Prostate gland (tissue), 2 donors: ENCODE results near the gene VWA1. TPM values are rescaled to one million over a fixed set of nuclear protein-coding genes. Genes with fewer than 3 reads are reported as not detected.

Experiments
- DNase-seq: peaks from one replicate; pipeline ENCODE4 v3.0.0-alpha.2; 2019; ENCODE audit warnings: low spot score
- H3K27ac ChIP-seq, 2 donors: fragments of 200-600 bp; sonication (generic); 2 replicates each; pipeline ENCODE4 v1.5.1; 2017 to 2019
- H3K27me3 ChIP-seq: fragments of 200-600 bp; sonication (generic); replicated peaks from 2 replicates; pipeline ENCODE4 v1.5.1; 2019; ENCODE audit not compliant: insufficient read depth
- H3K36me3 ChIP-seq, 2 donors: fragments of 200-600 bp; sonication (generic); 1 replicate in 1 of 2; 2 replicates in 1 of 2; pipeline versions ENCODE4 v1.5.1 to v1.8.1; 2017 to 2019
- H3K4me1 ChIP-seq: fragments of 200-600 bp; sonication (generic); replicated peaks from 2 replicates; pipeline ENCODE4 v1.5.1; 2019
- H3K4me3 ChIP-seq, 2 donors: fragments of 200-600 bp; sonication (generic); 2 replicates each; pipeline ENCODE4 v1.5.1; 2017 to 2019
- H3K9me3 ChIP-seq: fragments of 200-600 bp; sonication (generic); 2 replicates; pipeline ENCODE4 v1.5.1; 2017
- CTCF ChIP-seq, 4 experiments: fragments of 200-600 bp in 2 of 4; fragments of 450-650 bp in 2 of 4; sonication (generic) in 2 of 4; IDR thresholded peaks; 1 replicate in 3 of 4; 2 replicates in 1 of 4; pipeline ENCODE4 v1.5.1; 2016 to 2019; ENCODE audit warnings: antibody characterized with exemption in 4 of 4, mild to moderate bottlenecking in 2 of 4, moderate library complexity in 2 of 4
- POLR2A ChIP-seq: fragments of 450-650 bp; IDR thresholded peaks from one replicate; pipeline ENCODE4 v1.6.1; 2016; ENCODE audit warnings: antibody characterized with exemption, mild to moderate bottlenecking
- POLR2AphosphoS5 ChIP-seq: sonication (generic); formaldehyde crosslinking; IDR thresholded peaks from one replicate; pipeline ENCODE4 v1.6.1; 2017; ENCODE audit warnings: antibody characterized with exemption
- WGBS: methylation state at CpG from one replicate; pipeline ENCODE4 v1.1.5; 2018; 5-methylcytosine and 5-hydroxymethylcytosine counted together
- intact Hi-C: fragments of 100-400 bp; cut with DNase I; formaldehyde crosslinking; loops from one replicate; pipeline ENCODE4 v1.14.2; 2022
- total RNA-seq, 2 donors: library from RNA; depleted of rRNA; stranded (reverse); fragments of >200 nt; gene quantifications; one replicate each; pipeline ENCODE4 v1.1.0, GENCODE V29; 2016

The VWA1 gene
- total RNA-seq, 2 donors from 2014 or later, result 191 to 227 TPM

DNA sequence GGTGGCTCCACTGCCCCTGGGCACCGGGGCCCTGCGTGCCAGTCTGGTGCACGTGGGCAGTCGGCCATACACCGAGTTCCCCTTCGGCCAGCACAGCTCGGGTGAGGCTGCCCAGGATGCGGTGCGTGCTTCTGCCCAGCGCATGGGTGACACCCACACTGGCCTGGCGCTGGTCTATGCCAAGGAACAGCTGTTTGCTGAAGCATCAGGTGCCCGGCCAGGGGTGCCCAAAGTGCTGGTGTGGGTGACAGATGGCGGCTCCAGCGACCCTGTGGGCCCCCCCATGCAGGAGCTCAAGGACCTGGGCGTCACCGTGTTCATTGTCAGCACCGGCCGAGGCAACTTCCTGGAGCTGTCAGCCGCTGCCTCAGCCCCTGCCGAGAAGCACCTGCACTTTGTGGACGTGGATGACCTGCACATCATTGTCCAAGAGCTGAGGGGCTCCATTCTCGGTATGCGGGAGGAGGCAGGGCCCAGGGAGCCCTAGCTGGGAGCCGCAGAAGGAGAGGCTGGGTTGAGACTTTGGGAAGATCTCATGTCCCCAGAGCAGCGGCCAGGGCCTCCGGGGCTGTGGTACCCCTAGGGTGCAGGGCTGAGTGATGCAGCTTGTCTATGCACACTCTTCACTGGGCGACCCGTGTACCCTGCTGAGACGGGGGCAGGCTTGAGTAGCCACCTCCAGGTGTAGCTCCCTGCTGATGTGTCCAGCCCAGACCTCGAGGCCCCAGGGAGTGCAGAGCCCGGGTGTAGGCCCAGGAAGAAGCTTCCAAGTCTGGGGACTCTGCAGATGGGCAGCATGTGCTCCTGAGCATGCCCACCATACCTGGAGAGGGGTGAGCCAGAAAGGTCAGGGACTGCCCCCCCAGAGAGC lies 1.8 kb downstream of the VWA1 start:
- 45% methylated on average over 25 of the region's 31 CpGs for WGBS
- DNase-seq, result no peak
- Histone ChIP-seq H3K4me1 (peaks cover 41% of the 10 kb centered on the region), H3K27ac (peak overlapping the region in 1 of 2 donors; percentile 96), H3K9me3 (no peaks in the 10 kb centered on the region), H3K4me3 (peak overlapping the region in 1 of 2 donors; percentile 65), H3K36me3 (no peaks in the 10 kb centered on the region), H3K27me3 (no peaks in the 10 kb centered on the region)
- TF ChIP-seq POLR2A, result no peak
- no peak for TF ChIP-seq CTCF (IDR thresholded peaks at IDR 0.05)
- intact Hi-C loops, result no loop called here

GRCh38 chr1:1437904-1438376 lies 2.5 kb downstream of the VWA1 start:
- H3K4me3 ChIP-seq, result no peak overlapping the region
- peaks cover 34% of the 10 kb centered on the region for H3K4me1 ChIP-seq
- WGBS, result 72% methylated on average over 11 of the region's 11 CpGs
- no peak for TF ChIP-seq CTCF (IDR thresholded peaks at IDR 0.05)
- no peak for TF ChIP-seq POLR2A
- no peak for TF ChIP-seq POLR2AphosphoS5
- H3K36me3 ChIP-seq, result no peaks in the 10 kb centered on the region
- no peaks in the 10 kb centered on the region for H3K9me3 ChIP-seq
- DNase-seq, result no peak
- intact Hi-C loops, result no loop called here
- no peak overlapping the region for H3K27ac ChIP-seq
- no peaks in the 10 kb centered on the region for H3K27me3 ChIP-seq

- TF ChIP-seq POLR2A (no peak), POLR2AphosphoS5 (no peak), CTCF (IDR thresholded peaks at IDR 0.05) (no peak)
- intact Hi-C loops, result no loop called here
- Histone ChIP-seq H3K36me3 (no peaks in the 10 kb centered on the region), H3K4me1 (peaks cover 29% of the 10 kb centered on the region), H3K27me3 (no peaks in the 10 kb centered on the region), H3K4me3 (no peak overlapping the region), H3K27ac (no peak overlapping the region), H3K9me3 (no peaks in the 10 kb centered on the region)
- WGBS, result 89% methylated on average over 44 of the region's 45 CpGs
- DNase-seq, result no peak
Observed at GRCh38 chr1:1438531-1439381, 3.3 kb downstream of the VWA1 start.

- Histone ChIP-seq H3K36me3 (no peaks in the 10 kb centered on the region), H3K27ac (no peak overlapping the region), H3K9me3 (no peaks in the 10 kb centered on the region), H3K4me1 (peaks cover 19% of the 10 kb centered on the region), H3K4me3 (no peak overlapping the region), H3K27me3 (no peaks in the 10 kb centered on the region)
- intact Hi-C loops, result loop anchor here (5.0 kb wide), 1 partner anchor 32 kb away; the partner anchor contains the start of gene MRPL20
- TF ChIP-seq CTCF (IDR thresholded peaks at IDR 0.05) (no peak), POLR2AphosphoS5 (no peak), POLR2A (no peak)
- DNase-seq, result no peak
- WGBS, result 85% methylated on average over 56 of the region's 82 CpGs
Observed at GRCh38 chr1:1439546-1440261, 4.2 kb downstream of the VWA1 start.
